ENCODE measurements around the gene DNER.

The DNER gene

GRCh38 chr2:229431327-229431954 is 282.9 kb downstream of the DNER start:
- no peak for DNase-seq

- DNase-seq, result no peak
Measured at GRCh38 chr2:229429589-229429988, 284.8 kb downstream of the DNER start.

DNA sequence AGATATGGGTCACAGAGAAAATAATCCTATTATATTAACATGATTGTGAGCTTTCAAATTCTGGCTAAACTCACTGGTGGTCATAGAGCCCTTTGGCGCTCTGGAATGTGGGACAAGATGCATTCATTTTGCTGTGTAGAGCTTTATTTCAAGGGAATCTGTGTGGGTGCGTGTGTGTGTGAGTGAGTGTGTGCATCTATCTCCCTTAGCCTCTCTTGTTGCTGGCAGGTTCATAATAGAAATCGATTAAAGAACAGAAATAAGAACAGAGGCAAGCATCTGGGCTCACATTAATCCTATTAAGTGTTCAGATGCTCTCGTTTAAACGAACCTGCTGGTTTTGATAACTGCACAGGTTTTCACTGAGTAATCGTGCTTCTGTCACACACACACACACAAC is 287.9 kb downstream of the DNER start:
- DNase-seq, result no peak

DNA sequence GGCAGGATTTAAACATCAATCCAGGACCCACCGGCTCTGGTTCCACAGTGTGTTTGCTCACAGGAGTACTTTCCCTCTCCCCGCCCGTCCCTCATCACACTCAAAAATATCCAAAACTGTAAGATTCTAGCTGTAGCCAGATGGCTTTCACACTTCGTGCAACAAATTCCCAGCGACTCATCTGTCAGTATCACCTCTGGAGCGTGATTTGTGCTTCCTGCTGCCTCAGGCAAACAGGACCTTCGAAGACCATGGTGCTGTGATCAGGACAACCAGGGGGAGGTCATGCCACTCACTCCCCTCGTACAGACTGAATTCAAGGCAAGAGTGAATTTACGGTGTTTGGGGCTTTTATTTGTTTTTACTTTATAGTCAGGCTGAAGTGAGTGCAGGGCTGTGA is 288.8 kb downstream of the DNER start:
- no peak for DNase-seq

DNA sequence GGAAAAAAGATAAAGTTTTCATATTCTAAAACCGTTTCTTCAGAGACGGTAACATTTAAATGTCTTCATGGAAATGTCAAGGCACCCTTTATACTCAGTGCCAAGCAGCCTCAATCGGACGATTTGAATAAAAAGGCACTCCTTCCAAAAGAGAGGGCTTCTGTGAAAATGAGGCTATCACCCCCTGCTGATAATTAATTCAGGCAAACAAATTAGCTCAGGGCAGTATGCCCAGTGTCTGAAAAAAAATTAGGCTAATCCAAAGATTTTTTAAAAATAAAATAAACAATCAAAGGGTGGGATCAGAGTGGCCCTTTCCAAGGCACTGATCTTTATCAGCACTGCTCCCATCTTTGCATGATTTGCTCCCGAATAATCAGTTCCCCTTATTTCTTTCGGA is 292.3 kb downstream of the DNER start:
- no peak for DNase-seq

DNA sequence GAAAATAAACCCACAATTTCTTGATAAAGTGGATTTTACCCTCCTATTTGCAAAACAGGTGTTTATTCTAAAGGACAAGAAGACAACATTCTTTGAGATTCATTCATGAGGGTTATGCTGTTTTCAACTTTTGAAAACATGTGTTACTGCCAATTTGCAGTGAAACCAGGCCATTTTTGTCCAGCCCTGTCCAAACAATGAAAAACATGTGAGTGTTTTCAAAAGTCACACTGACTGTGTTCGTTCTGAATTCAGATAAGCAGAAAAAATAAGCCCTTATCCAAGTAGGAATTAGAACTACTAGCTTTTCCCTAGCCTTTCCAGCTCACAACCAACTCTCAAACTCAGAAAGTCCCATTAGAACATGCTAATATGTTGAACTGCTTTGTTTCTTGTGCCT is 295.2 kb downstream of the DNER start:
- DNase-seq, result no peak

GRCh38 chr2:229417916-229418315 is 296.4 kb downstream of the DNER start:
- DNase-seq, result no peak

GRCh38 chr2:229417176-229417575 is 297.2 kb downstream of the DNER start:
- DNase-seq, result no peak

DNA sequence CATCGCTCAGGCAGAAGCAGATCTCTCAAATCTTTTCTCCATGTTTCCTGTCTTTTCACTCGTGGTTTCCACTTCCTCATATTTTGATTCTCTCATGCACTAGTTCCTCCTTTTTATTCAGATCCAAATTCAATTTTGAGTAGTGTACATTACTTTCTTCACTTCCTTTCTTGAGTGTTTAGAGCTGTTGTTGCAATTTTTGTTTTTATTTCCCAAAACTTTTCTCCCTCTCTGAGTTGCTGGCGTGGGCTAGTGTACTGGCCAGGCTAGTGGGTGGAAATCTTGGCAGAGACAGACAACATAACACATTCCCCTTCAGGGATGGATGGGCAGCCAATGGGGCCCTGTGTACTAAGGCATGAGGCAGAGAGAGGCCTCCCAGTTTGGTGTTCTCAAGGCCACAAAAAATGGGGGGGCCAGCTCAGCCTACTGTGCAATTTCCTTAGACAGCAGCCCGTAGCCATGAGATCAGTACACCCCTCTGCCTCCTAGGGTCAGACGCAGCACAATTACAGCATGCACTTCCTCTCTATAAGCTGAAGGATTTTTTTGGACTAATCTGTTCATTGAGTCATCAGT is 298.1 kb downstream of the DNER start:
- DNase-seq, result no peak

GRCh38 chr2:229414631-229415030 is 299.7 kb downstream of the DNER start:
- DNase-seq, result no peak

DNA sequence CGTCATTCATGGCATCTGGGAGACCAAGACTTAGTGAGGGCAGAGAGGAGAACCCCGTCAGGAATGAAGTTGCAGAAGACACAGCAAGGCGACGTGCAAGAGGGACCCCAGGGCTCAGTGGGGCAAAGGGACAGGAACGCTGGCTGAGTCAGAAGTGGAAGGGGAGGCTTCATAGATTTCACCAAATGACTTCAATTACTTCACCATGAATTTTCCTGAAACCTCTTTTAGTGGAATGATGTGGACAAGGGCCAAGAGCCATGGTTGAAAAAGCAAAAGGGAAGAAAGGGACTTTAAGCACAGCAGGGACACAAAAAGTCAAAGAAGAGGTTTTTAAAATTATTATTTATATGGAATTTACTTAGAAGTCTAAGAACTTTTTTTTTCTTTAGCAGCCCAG is 301.7 kb downstream of the DNER start:
- DNase-seq, result no peak

DNA sequence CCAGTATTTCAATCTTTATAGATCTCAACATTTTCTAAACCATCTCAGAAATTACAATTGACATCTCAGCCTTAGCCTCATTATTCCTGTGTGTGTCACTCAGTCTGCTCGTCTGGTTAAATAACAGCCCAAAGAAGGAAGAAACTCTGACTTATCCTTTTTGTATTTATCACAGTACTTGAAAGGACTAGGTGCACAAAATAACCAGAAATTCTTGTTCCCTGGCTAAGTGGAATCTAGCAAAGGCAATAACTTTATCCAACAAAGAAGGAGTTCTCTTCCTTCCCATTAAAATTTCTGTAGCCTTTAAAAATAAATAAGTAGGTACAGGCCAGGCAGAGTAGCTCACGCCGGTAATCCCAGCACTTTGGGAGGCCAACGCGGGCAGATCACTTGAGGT is 303.4 kb downstream of the DNER start:
- no peak for DNase-seq

- no peak for DNase-seq
Measured at GRCh38 chr2:229410264-229410663, 304.1 kb downstream of the DNER start.

DNA sequence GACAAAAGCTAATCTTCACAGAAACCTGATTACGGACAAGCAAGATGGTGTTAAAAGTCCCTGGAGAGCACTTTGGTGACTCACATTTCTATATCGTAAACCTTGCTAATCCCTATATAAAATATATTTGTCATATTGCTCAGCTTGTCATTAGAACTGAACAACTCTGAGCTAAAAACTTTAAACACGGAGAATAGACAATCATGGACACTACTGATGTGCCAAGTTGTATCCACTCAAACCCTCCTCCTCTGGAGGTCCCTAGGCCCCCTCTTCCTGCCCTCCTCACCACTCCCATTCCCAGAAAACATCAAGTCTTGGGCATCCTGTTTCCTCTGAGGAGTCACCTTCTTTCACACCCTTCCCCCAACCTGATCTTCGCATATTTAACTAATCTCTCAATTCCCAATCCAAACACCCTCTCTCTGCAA is 304.6 kb downstream of the DNER start:
- DNase-seq, result no peak

- DNase-seq, result no peak
Measured at GRCh38 chr2:229408962-229409361, 305.4 kb downstream of the DNER start.

DNA sequence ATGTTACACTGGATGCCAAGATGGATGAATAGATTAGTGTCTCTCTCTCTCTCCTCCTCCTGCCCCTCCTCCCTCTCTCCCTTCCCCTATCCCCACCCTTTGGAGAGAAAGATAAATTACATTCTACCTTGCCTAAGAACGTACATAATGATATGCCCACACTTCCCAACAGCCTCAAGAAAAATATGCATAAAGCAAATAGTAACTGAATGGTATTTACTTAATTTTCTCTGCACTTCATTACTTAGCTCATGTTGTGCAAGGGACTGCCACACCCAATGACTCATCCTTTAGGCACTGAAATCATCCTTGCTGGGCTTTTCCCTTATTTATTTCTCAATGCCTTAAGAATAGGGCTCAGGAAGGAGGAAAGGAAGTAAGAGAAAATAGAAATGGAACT is 306.0 kb downstream of the DNER start:
- DNase-seq, result peak; percentile 89

GRCh38 chr2:229407170-229407569 is 307.2 kb downstream of the DNER start:
- peak; percentile 88 for DNase-seq

- DNase-seq, result no peak
Measured at GRCh38 chr2:229405796-229406195, 308.6 kb downstream of the DNER start.

GRCh38 chr2:229403296-229403695 is 311.1 kb downstream of the DNER start:
- no peak for DNase-seq

DNA sequence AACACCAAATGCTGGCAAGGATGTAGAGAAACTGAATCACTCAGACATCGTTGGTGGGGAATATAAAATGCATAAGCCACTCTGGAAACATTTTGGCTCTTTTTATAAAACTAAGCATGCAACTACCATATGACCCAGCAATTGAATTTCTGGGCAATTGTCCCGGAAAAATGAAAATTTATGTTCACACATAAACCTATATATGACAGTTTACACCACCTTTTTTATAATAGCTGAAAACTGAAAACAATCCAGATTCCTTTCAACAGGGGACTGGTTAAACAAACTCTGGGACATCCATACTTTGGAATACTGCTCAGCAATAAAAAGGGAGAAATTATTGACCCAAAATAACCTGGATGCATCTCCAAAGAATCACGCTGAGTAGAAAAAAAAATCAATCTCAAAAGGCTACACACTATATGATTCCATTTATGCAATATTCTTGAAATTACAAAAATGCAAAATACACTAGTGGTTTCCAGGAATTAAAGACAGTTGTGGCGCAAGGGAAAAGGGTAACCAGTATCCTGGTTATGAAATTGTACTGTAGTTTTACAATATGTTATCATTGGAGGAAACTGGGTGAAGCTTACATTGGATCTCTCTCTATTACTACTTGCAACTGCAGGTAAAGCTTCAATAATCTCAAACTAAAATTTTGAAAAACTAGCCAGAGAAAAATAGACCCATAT is 313.0 kb downstream of the DNER start:
- DNase-seq, result no peak

DNA sequence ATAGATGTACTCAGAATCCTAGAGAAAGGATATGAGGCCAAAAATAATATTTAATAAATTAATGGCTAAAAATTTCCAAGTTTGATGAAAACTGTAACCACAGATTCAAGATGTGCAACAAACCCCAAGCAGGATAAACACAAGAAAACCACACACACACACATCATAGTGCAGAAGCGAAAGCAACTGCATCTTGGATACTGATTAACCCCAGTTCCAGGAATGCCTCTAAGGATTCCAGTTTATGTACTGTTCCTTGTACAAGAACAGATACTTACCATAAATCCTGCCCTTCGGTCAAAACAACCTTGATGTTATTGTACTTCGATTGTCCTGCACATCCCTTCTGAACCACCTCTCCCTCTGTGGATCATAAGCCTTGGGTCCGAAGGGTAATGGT is 320.4 kb downstream of the DNER start:
- DNase-seq, result no peak

GRCh38 chr2:229392196-229392595 is 322.2 kb downstream of the DNER start:
- DNase-seq, result no peak

DNA sequence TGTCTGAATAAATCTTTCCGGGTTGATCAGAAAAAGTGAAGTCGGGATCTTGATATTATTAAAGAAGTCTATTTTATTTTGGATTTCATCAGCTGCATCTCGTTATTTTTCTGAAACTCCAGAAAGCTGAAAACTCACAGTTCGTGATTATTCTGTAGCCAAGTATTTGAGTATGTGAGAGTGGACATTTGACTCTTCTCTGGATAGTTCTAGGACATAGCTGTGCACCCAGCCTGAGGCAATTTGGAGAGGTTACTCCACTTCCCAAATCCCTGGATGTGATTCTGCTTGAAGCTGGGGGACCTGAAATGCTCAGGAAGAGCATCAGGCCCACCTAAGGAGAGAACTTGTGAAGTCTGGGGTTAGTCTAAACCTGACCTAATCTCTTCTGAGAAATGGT is 325.6 kb downstream of the DNER start:
- no peak for DNase-seq

GRCh38 chr2:229387866-229388265 is 326.5 kb downstream of the DNER start:
- DNase-seq, result no peak

Measured in NCI-H226 (cell line).